Nephron progenitor cell (in vitro differentiated cells): Measurements from ENCODE around the gene CD96.

ENCODE experiments used
- DNase-seq: peaks from one replicate; pipeline ENCODE4 v3.0.0; 2021
- H3K27ac Mint-ChIP-seq: 2 replicates; pipeline ENCODE4 v1.8.0; 2021; ENCODE audit warnings: mild to moderate bottlenecking, moderate library complexity, mixed read lengths
- H3K27me3 Mint-ChIP-seq: 2 replicates; pipeline ENCODE4 v1.8.0; 2021; ENCODE audit warnings: mild to moderate bottlenecking, low read depth, mixed read lengths; ENCODE audit not compliant: poor library complexity
- H3K36me3 Mint-ChIP-seq: 2 replicates; pipeline ENCODE4 v1.8.0; 2021; ENCODE audit warnings: low read depth, mixed read lengths
- H3K4me1 Mint-ChIP-seq: 2 replicates; pipeline ENCODE4 v1.8.0; 2021; ENCODE audit warnings: mixed read lengths
- H3K4me3 Mint-ChIP-seq: 2 replicates; pipeline ENCODE4 v1.8.0; 2021; ENCODE audit warnings: mild to moderate bottlenecking, moderate library complexity, mixed read lengths
- H3K9me3 Mint-ChIP-seq: 2 replicates; pipeline ENCODE4 v1.8.0; 2021; ENCODE audit warnings: mild to moderate bottlenecking, moderate library complexity, mixed read lengths
- TF ChIP-seq, protein P1 (sequence below): fragments of 200-600 bp; sonication (generic); IDR thresholded peaks from 2 replicates; pipeline ENCODE4 v1.5.0; 2021; ENCODE audit warnings: antibody characterized with exemption

The CD96 gene

DNA sequence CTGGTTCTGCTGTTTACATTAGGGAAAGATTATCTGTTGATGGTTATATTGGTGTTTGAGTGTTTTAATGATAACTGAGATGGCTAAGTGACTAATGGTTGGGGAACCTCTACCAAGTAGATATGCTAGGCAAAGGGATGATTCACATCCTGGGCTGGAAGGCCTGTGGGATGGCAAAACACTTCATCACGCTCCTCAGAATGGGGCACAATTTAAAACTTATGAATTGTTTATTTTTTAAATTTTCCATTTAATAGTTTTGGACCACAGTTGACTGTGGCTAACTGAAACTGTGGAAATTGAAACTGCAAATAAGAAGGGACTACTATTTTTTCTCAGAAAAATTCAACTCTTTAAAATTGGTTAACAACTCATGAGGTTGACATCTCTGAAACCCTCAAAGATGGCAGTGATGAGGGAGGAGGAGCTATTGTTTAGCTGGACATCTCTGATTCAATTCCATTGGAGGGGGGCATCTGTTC, 153.7 kb downstream of the CD96 start:
- DNase-seq = no peak
- no peaks in the 10 kb centered on the region for H3K27me3 Mint-ChIP-seq
- H3K4me3 Mint-ChIP-seq = no peak overlapping the region
- TF ChIP-seq, protein P1, sequence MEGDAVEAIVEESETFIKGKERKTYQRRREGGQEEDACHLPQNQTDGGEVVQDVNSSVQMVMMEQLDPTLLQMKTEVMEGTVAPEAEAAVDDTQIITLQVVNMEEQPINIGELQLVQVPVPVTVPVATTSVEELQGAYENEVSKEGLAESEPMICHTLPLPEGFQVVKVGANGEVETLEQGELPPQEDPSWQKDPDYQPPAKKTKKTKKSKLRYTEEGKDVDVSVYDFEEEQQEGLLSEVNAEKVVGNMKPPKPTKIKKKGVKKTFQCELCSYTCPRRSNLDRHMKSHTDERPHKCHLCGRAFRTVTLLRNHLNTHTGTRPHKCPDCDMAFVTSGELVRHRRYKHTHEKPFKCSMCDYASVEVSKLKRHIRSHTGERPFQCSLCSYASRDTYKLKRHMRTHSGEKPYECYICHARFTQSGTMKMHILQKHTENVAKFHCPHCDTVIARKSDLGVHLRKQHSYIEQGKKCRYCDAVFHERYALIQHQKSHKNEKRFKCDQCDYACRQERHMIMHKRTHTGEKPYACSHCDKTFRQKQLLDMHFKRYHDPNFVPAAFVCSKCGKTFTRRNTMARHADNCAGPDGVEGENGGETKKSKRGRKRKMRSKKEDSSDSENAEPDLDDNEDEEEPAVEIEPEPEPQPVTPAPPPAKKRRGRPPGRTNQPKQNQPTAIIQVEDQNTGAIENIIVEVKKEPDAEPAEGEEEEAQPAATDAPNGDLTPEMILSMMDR = no peak
- no peaks in the 10 kb centered on the region for H3K9me3 Mint-ChIP-seq
- H3K27ac Mint-ChIP-seq = no peak overlapping the region
- H3K4me1 Mint-ChIP-seq = peaks cover 19% of the 10 kb centered on the region
- no peaks in the 10 kb centered on the region for H3K36me3 Mint-ChIP-seq

- TF ChIP-seq, protein P1 = no peak
- no peak overlapping the region for H3K4me3 Mint-ChIP-seq
- H3K27me3 Mint-ChIP-seq = no peaks in the 10 kb centered on the region
- H3K27ac Mint-ChIP-seq = peak overlapping the region; percentile 20
- no peak for DNase-seq
- H3K36me3 Mint-ChIP-seq = no peaks in the 10 kb centered on the region
- H3K4me1 Mint-ChIP-seq = no peaks in the 10 kb centered on the region
- H3K9me3 Mint-ChIP-seq = no peaks in the 10 kb centered on the region
Observed at GRCh38 chr3:111700054-111700453, 158.1 kb downstream of the CD96 start.

DNA sequence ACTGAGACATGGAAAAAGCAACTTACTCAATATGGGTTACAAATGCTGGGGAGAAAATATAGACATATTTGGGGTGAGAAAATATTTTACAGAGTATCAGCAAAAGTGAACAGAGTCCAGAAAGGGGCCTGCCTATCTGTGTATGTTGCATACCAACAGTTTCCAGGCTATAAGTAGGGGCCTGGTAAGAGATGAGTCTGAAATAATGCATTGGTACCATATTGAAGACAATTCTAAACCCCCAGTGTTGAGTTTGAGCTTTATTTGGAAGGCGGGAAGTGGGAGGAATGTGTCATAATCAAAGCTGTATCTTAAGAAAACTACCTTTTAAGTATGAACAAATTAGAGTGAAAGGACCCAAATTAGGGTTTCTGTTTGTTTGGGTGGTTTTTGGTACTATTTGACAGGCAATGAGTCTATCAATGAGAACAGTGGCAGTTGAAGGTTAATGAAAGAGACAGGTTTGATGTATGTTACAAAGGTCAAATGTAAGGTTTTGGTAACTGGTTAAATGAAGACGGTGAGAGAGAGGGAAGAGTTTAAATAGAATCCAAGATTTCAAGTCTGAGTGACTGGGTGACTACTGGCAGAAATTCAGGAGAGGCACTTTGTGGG, 159.4 kb downstream of the CD96 start:
- Mint-ChIP-seq H3K4me3 (no peak overlapping the region), H3K27me3 (no peaks in the 10 kb centered on the region), H3K27ac (no peak overlapping the region), H3K4me1 (no peaks in the 10 kb centered on the region), H3K36me3 (no peaks in the 10 kb centered on the region), H3K9me3 (no peaks in the 10 kb centered on the region)
- DNase-seq = no peak
- TF ChIP-seq, protein P1 = no peak
